Uterus (tissue), 4 donors: ENCODE results near the gene PUSL1. TPM values are rescaled to one million over a fixed set of nuclear protein-coding genes. Genes with fewer than 3 reads are reported as not detected.

ENCODE experiments used
- DNase-seq, 2 donors: peaks; one replicate each; pipeline ENCODE4 v3.0.0-alpha.2; 2019 to 2020
- H3K27ac ChIP-seq, 2 donors: fragments of 200-600 bp; sonication (generic); 1 replicate in 1 of 2; 2 replicates in 1 of 2; pipeline ENCODE4 v1.5.1; 2016 to 2018
- H3K27me3 ChIP-seq, 2 donors: fragments of 200-600 bp; sonication (generic); one replicate each; pipeline ENCODE4 v1.5.1; 2018 to 2019; ENCODE audit warnings: control low read depth in 1 of 2
- H3K36me3 ChIP-seq, 2 donors: fragments of 200-600 bp; sonication (generic); one replicate each; pipeline ENCODE4 v1.5.1; 2019; ENCODE audit warnings: control low read depth in 1 of 2
- H3K4me1 ChIP-seq, 2 donors: fragments of 200-600 bp; sonication (generic); one replicate each; pipeline ENCODE4 v1.5.1; 2018 to 2019; ENCODE audit warnings: control low read depth in 1 of 2
- H3K4me3 ChIP-seq, 2 donors: fragments of 200-600 bp; sonication (generic); 1 replicate in 1 of 2; 2 replicates in 1 of 2; pipeline ENCODE4 v1.5.1; 2018 to 2019; ENCODE audit warnings: mild to moderate bottlenecking in 1 of 2
- H3K9me3 ChIP-seq, 2 donors: fragments of 200-600 bp; sonication (generic); one replicate each; pipeline ENCODE4 v1.5.1; 2019; ENCODE audit warnings: control low read depth in 1 of 2
- CTCF ChIP-seq, 4 experiments: fragments of 200-600 bp in 2 of 4; fragments of 450-650 bp in 2 of 4; sonication (generic) in 2 of 4; IDR thresholded peaks; one replicate each; pipeline ENCODE4 v1.5.1; 2016 to 2019; ENCODE audit warnings: antibody characterized with exemption in 4 of 4, mild to moderate bottlenecking in 2 of 4, moderate library complexity in 1 of 4
- POLR2A ChIP-seq, 2 donors: fragments of 450-650 bp; IDR thresholded peaks; one replicate each; pipeline ENCODE4 v1.6.1; 2016; ENCODE audit warnings: antibody characterized with exemption in 2 of 2, mild to moderate bottlenecking in 1 of 2, moderate library complexity in 1 of 2
- intact Hi-C: fragments of 100-400 bp; cut with DNase I; formaldehyde crosslinking; loops from one replicate; pipeline ENCODE4 v1.15.1; 2023; ENCODE audit warnings: low total_unique reads
- total RNA-seq, 4 donors: library from RNA; depleted of rRNA in 3 of 4; stranded (reverse); fragments of >200 nt in 3 of 4; gene quantifications; one replicate each; pipeline versions ENCODE4 v1.1.0 to v1.2.4, GENCODE V29; 2014 to 2023
- donor health status: DM: yes; HTN: yes; CAD: no.

The PUSL1 gene
- total RNA-seq, 4 donors from 2014 or later = 14.7 to 34.1 (median 24.3) TPM

- no peak overlapping the region for H3K27ac ChIP-seq
- TF ChIP-seq POLR2A (IDR thresholded peaks at IDR 0.05) (no peak), CTCF (IDR thresholded peaks at IDR 0.05) (no peak)
- H3K36me3 ChIP-seq = no peaks in the 10 kb centered on the region
- no peaks in the 10 kb centered on the region for H3K4me1 ChIP-seq
- H3K4me3 ChIP-seq = no peak overlapping the region
- intact Hi-C loops = no loop called here
- H3K9me3 ChIP-seq = no peaks in the 10 kb centered on the region
- no peak for DNase-seq
- no peaks in the 10 kb centered on the region for H3K27me3 ChIP-seq
Measured at GRCh38 chr1:1260843-1261560, 47.4 kb upstream of the PUSL1 start.

- no peaks in the 10 kb centered on the region for H3K9me3 ChIP-seq
- no peak overlapping the region for H3K27ac ChIP-seq
- no peaks in the 10 kb centered on the region for H3K4me1 ChIP-seq
- TF ChIP-seq CTCF (IDR thresholded peaks at IDR 0.05) = no peak
- no peak for TF ChIP-seq POLR2A (IDR thresholded peaks at IDR 0.05)
- H3K36me3 ChIP-seq = no peaks in the 10 kb centered on the region
- H3K4me3 ChIP-seq = no peak overlapping the region
- H3K27me3 ChIP-seq = no peaks in the 10 kb centered on the region
- no peak for DNase-seq
- intact Hi-C loops = no loop called here
Measured at GRCh38 chr1:1262071-1262470, 46.3 kb upstream of the PUSL1 start.

- H3K27ac ChIP-seq = no peak overlapping the region
- H3K4me3 ChIP-seq = no peak overlapping the region
- no peaks in the 10 kb centered on the region for H3K36me3 ChIP-seq
- DNase-seq = no peak
- no peaks in the 10 kb centered on the region for H3K27me3 ChIP-seq
- intact Hi-C loops = no loop called here
- no peak for TF ChIP-seq POLR2A (IDR thresholded peaks at IDR 0.05)
- TF ChIP-seq CTCF (IDR thresholded peaks at IDR 0.05) = no peak
- no peaks in the 10 kb centered on the region for H3K9me3 ChIP-seq
- no peaks in the 10 kb centered on the region for H3K4me1 ChIP-seq
Measured at GRCh38 chr1:1262758-1263157, 45.6 kb upstream of the PUSL1 start.

GRCh38 chr1:1264026-1264425 lies 44.4 kb upstream of the PUSL1 start:
- no peaks in the 10 kb centered on the region for H3K36me3 ChIP-seq
- no peak overlapping the region for H3K4me3 ChIP-seq
- no peaks in the 10 kb centered on the region for H3K4me1 ChIP-seq
- DNase-seq = no peak
- H3K9me3 ChIP-seq = no peaks in the 10 kb centered on the region
- no peak overlapping the region for H3K27ac ChIP-seq
- TF ChIP-seq POLR2A (IDR thresholded peaks at IDR 0.05) (no peak), CTCF (IDR thresholded peaks at IDR 0.05) (no peak)
- H3K27me3 ChIP-seq = no peaks in the 10 kb centered on the region
- intact Hi-C loops = no loop called here

- Histone ChIP-seq H3K36me3 (no peaks in the 10 kb centered on the region), H3K27ac (no peak overlapping the region)
- no peak for TF ChIP-seq CTCF (IDR thresholded peaks at IDR 0.05)
- no peak for TF ChIP-seq POLR2A (IDR thresholded peaks at IDR 0.05)
Measured at GRCh38 chr1:1264868-1265272, 43.5 kb upstream of the PUSL1 start.

More at GRCh38 chr1:1264868-1265272, 43.5 kb upstream of the PUSL1 start:
- H3K4me3 ChIP-seq = no peak overlapping the region
- no peak for DNase-seq
- no peaks in the 10 kb centered on the region for H3K9me3 ChIP-seq
- no peaks in the 10 kb centered on the region for H3K4me1 ChIP-seq
- no peaks in the 10 kb centered on the region for H3K27me3 ChIP-seq
- intact Hi-C loops = no loop called here
